B cell (primary cell): ENCODE measurements around the gene CDH20. TPM values are rescaled to one million over a fixed set of nuclear protein-coding genes. Genes with fewer than 3 reads are reported as not detected.

Experiments used
- ATAC-seq: fragments of 200-7000 bp; cut with Tn5 transposase; one replicate; pipeline ENCODE4 v1.10.0; 2021; ENCODE audit warnings: low read depth, mild to moderate bottlenecking, moderate number of reproducible peaks, moderate library complexity
- CTCF ChIA-PET: fragments of 350-600 bp; sonication (Branson Sonifier 250); formaldehyde crosslinking; loops from one replicate; lab custom pipeline; 2021; ENCODE audit warnings: antibody characterized with exemption, inconsistent platforms; lab: Charles Lee
- POLR2A ChIA-PET: fragments of 350-600 bp; sonication (Branson Sonifier 250); formaldehyde crosslinking; loops from one replicate; lab custom pipeline; 2021; ENCODE audit warnings: antibody characterized with exemption; lab: Charles Lee
- DNase-seq: peaks from one replicate; pipeline ENCODE4 v3.0.0; 2013
- H2AFZ ChIP-seq: 2 replicates; pipeline ENCODE4 v1.6.1; 2012; ENCODE audit warnings: mild to moderate bottlenecking, low read depth, low read length; ENCODE audit not compliant: insufficient read depth, poor library complexity, severe bottlenecking
- H3K27ac ChIP-seq, 2 donors: 1 replicate in 1 of 2; 2 replicates in 1 of 2; pipeline ENCODE4 v1.5.1; 2012 to 2013; ENCODE audit warnings: low read length in 2 of 2, mild to moderate bottlenecking in 2 of 2, moderate library complexity in 1 of 2
- H3K27me3 ChIP-seq, 4 experiments: fragments of 200-600 bp in 1 of 4; sonication (generic) in 1 of 4; replicated peaks in 1 of 4; 1 replicate in 2 of 4; 2 replicates in 2 of 4; pipeline versions ENCODE4 v1.6.1 to v1.7.0; 2013 to 2016; ENCODE audit warnings: low read length in 3 of 4, mild to moderate bottlenecking in 2 of 4, mixed read lengths in 1 of 4, moderate library complexity in 1 of 4; ENCODE audit not compliant: insufficient read depth in 4 of 4, control insufficient read depth in 3 of 4; ENCODE audit errors: control extremely low read depth in 1 of 4
- H3K36me3 ChIP-seq, 2 experiments: replicated peaks in 1 of 2; 1 replicate in 1 of 2; 2 replicates in 1 of 2; pipeline versions ENCODE4 v1.6.1 to v1.7.1; 2013; ENCODE audit warnings: low read length in 1 of 2; ENCODE audit not compliant: insufficient read depth in 2 of 2, control insufficient read depth in 1 of 2; ENCODE audit errors: control extremely low read depth in 1 of 2, extremely low read depth in 1 of 2
- H3K4me1 ChIP-seq, 2 donors: fragments of 200-600 bp in 1 of 2; sonication (generic) in 1 of 2; 1 replicate in 1 of 2; 2 replicates in 1 of 2; pipeline versions ENCODE4 v1.5.1 to v1.6.1; 2013 to 2017; ENCODE audit warnings: low read length in 2 of 2; ENCODE audit not compliant: control insufficient read depth in 2 of 2, insufficient read depth in 2 of 2
- H3K4me2 ChIP-seq: replicated peaks from 2 replicates; pipeline ENCODE3; 2012; ENCODE audit warnings: mild to moderate bottlenecking, low read depth, low read length; ENCODE audit not compliant: poor library complexity, severe bottlenecking
- H3K4me3 ChIP-seq, 5 experiments: fragments of 200-600 bp in 1 of 5; sonication (generic) in 1 of 5; 1 replicate in 3 of 5; 2 replicates in 2 of 5; pipeline versions ENCODE4 v1.5.1 to v1.7.0; 2011 to 2016; ENCODE audit warnings: low read length in 4 of 5, mild to moderate bottlenecking in 4 of 5, low read depth in 2 of 5, control low read depth in 1 of 5, moderate library complexity in 1 of 5; ENCODE audit not compliant: insufficient read depth in 1 of 5; ENCODE audit errors: control extremely low read depth in 1 of 5, extremely low read depth in 1 of 5
- H3K79me2 ChIP-seq: fragments of 200-600 bp; sonication (generic); one replicate; pipeline ENCODE4 v1.6.0; 2016; ENCODE audit warnings: low read length; ENCODE audit not compliant: control insufficient read depth, insufficient read depth
- H3K9ac ChIP-seq: fragments of 200-600 bp; sonication (generic); 2 replicates; pipeline ENCODE4 v1.6.1; 2017; ENCODE audit warnings: mild to moderate bottlenecking, low read length, moderate library complexity
- H3K9me3 ChIP-seq, 3 donors: one replicate each; pipeline versions ENCODE4 v1.6.1 to v1.7.1; 2013; ENCODE audit warnings: low read length in 2 of 3; ENCODE audit not compliant: control insufficient read depth in 2 of 3, insufficient read depth in 1 of 3; ENCODE audit errors: control extremely low read depth in 1 of 3
- H4K20me1 ChIP-seq: 2 replicates; pipeline ENCODE4 v1.6.0; 2012; ENCODE audit warnings: mild to moderate bottlenecking, low read length; ENCODE audit not compliant: insufficient read depth, control insufficient read depth, poor library complexity, severe bottlenecking
- H3K27ac Mint-ChIP-seq: one replicate; pipeline ENCODE4 v1.8.0; 2021; ENCODE audit warnings: mixed read lengths
- H3K27me3 Mint-ChIP-seq: one replicate; pipeline ENCODE4 v1.8.0; 2021; ENCODE audit warnings: mixed read lengths
- H3K4me1 Mint-ChIP-seq: one replicate; pipeline ENCODE4 v1.8.0; 2021; ENCODE audit warnings: mixed read lengths
- H3K4me3 Mint-ChIP-seq: one replicate; pipeline ENCODE4 v1.8.0; 2021; ENCODE audit warnings: mixed read lengths
- H3K9me3 Mint-ChIP-seq: one replicate; pipeline ENCODE4 v1.8.0; 2022; ENCODE audit warnings: mixed read lengths; ENCODE audit not compliant: insufficient read depth
- EZH2 ChIP-seq: IDR thresholded peaks from 2 replicates; pipeline ENCODE4 v1.6.1; 2012; ENCODE audit warnings: borderline replicate concordance, low read depth, mild to moderate bottlenecking, moderate library complexity, low read length; ENCODE audit not compliant: insufficient read depth, poor library complexity, severe bottlenecking
- WGBS: methylation state at CpG from one replicate; pipeline ENCODE4 v1.1.5; 2013; ENCODE audit warnings: missing lambda C conversion rate; ENCODE audit not compliant: insufficient coverage; 5-methylcytosine and 5-hydroxymethylcytosine counted together
- intact Hi-C: fragments of 100-400 bp; cut with micrococcal nuclease; formaldehyde crosslinking; loops from one replicate; pipeline ENCODE4 v1.10.0; 2022
- polyA plus RNA-seq: library from polyadenylated mRNA; depleted of rRNA; stranded (reverse); fragments of >200 nt; gene quantifications from 2 replicates; pipeline ENCODE4 v1.2.3, GENCODE V29; 2012
- total RNA-seq, 2 donors: library from RNA; stranded (reverse); fragments of 120-200 nt in 1 of 2; gene quantifications; 1 replicate in 1 of 2; 2 replicates in 1 of 2; pipeline versions ENCODE4 v1.2.3 to v1.2.4, GENCODE V29; 2013 to 2022
- TF ChIP-seq, protein P1 (sequence below): fragments of 200-600 bp; IDR thresholded peaks from one replicate; pipeline ENCODE4 v1.8.0; 2022; ENCODE audit warnings: antibody characterized with exemption, mild to moderate bottlenecking

CDH20 gene
- total and polyA plus RNA-seq, 2 donors (not counting 1 experiment from before 2014, with no cell fraction given), result 0.09 TPM; not detected in 1

DNA sequence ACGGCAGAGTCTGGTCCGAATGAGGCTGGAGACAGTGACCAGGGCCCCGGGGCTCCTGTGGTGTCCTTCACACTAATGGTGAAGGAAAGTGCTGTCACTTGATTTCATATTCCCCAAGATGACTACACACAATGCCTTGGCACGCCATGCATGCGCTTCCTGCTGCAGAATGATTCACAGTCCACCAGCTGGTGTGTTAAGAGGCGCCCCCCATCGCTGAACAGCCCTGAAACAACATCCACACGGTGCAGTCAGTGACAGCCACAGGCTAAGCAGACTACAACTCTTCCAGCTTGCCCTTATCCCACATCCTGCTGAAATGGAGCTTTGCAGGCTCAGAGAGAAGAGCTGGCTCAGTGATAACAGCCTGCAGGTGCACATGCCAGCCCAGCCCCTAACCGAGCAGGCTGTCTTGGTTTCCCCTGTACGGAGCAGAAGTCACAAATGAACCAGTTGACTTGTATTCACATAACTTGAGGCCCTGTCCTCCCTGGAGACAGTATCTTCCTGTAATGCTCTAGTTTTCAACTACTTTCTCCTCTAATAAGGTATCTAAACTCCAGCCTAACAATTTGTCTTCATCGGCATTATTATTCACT lies 24.3 kb upstream of the CDH20 start:
- H3K27me3 Mint-ChIP-seq, result no peaks in the 10 kb centered on the region
- no peak overlapping the region for H3K4me2 ChIP-seq
- no peaks in the 10 kb centered on the region for H4K20me1 ChIP-seq
- H2AFZ ChIP-seq, result no peak overlapping the region
- no peaks in the 10 kb centered on the region for H3K36me3 ChIP-seq
- H3K4me3 Mint-ChIP-seq, result no peak overlapping the region
- no peak overlapping the region for H3K4me3 ChIP-seq
- DNase-seq (no peak), ATAC-seq (no peak)
- intact Hi-C loops, result no loop called here
- H3K9me3 Mint-ChIP-seq, result no peaks in the 10 kb centered on the region
- H3K4me1 Mint-ChIP-seq, result no peaks in the 10 kb centered on the region
- WGBS, result 82% methylated on average over 9 of the region's 11 CpGs
- no peak for TF ChIP-seq EZH2
- TF ChIP-seq, protein P1, sequence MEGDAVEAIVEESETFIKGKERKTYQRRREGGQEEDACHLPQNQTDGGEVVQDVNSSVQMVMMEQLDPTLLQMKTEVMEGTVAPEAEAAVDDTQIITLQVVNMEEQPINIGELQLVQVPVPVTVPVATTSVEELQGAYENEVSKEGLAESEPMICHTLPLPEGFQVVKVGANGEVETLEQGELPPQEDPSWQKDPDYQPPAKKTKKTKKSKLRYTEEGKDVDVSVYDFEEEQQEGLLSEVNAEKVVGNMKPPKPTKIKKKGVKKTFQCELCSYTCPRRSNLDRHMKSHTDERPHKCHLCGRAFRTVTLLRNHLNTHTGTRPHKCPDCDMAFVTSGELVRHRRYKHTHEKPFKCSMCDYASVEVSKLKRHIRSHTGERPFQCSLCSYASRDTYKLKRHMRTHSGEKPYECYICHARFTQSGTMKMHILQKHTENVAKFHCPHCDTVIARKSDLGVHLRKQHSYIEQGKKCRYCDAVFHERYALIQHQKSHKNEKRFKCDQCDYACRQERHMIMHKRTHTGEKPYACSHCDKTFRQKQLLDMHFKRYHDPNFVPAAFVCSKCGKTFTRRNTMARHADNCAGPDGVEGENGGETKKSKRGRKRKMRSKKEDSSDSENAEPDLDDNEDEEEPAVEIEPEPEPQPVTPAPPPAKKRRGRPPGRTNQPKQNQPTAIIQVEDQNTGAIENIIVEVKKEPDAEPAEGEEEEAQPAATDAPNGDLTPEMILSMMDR, result no peak
- H3K27ac Mint-ChIP-seq, result no peak overlapping the region
- peaks cover 0 to 2% (median 0%) of the 10 kb centered on the region in 3 donors for H3K9me3 ChIP-seq
- no peak overlapping the region for H3K27ac ChIP-seq
- no peaks in the 10 kb centered on the region for H3K27me3 ChIP-seq
- CTCF ChIA-PET, result no interaction called here
- H3K4me1 ChIP-seq, result no peaks in the 10 kb centered on the region
- POLR2A ChIA-PET, result no interaction called here
- no peaks in the 10 kb centered on the region for H3K79me2 ChIP-seq
- H3K9ac ChIP-seq, result no peak overlapping the region

DNA sequence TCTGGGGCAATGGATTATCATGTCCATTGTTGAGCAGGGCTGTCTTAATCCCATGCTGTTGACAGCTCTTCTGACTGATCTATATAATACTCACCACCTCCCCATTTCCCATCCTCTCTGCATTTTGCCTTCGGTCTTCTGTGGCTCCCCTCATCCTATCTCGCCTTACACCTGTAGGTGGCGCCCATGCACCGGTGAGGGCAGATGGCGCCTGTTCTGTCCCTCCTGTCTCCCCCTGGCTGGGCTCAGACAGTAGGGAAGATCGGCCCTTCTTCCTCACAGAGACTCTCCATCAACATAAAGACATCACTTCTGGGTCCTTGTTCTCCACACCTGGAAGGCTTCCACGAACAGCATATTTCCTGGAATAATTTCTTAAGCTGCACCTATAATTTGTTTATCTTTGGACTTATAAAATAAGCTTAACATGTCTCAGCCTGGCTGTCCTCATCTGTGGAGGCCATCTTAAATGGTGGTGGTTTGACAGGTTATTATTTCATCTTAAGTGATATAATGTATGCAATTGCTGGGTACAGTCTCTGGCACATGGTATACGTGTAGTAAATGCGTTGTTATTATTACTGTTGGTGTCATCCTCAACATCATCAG lies 10.9 kb upstream of the CDH20 start:
- H3K36me3 ChIP-seq, result no peaks in the 10 kb centered on the region
- no peak for TF ChIP-seq EZH2
- TF ChIP-seq, protein P1, result peak; percentile 70
- intact Hi-C loops, result loop anchor here (5.0 kb wide), 1 partner anchor 580 kb away; no protein-coding TSS in a partner anchor
- Mint-ChIP-seq H3K4me3 (no peak overlapping the region), H3K4me1 (no peaks in the 10 kb centered on the region), H3K9me3 (no peaks in the 10 kb centered on the region), H3K27ac (no peak overlapping the region), H3K27me3 (peaks cover 4% of the 10 kb centered on the region)
- H3K9me3 ChIP-seq, result peaks cover 0 to 3% (median 0%) of the 10 kb centered on the region in 3 donors
- no peak overlapping the region for H3K27ac ChIP-seq
- ChIA-PET POLR2A (no interaction called here), CTCF (interaction anchor here (1.0 to 5.3 kb wide), 6 partner anchors 10 to 809 kb away, joined by 3 to 87 read pairs (median 6); no protein-coding TSS in a partner anchor)
- H4K20me1 ChIP-seq, result no peaks in the 10 kb centered on the region
- H3K4me2 ChIP-seq, result no peak overlapping the region
- DNase-seq (peak; percentile 57), ATAC-seq (no peak)
- WGBS, result 2% methylated on average over 6 of the region's 9 CpGs
- no peak overlapping the region for H3K9ac ChIP-seq
- H3K27me3 ChIP-seq, result peaks cover 0 to 2% (median 0%) of the 10 kb centered on the region in 4 experiments
- no peaks in the 10 kb centered on the region for H3K79me2 ChIP-seq
- no peak overlapping the region for H3K4me3 ChIP-seq
- H2AFZ ChIP-seq, result no peak overlapping the region
- H3K4me1 ChIP-seq, result no peaks in the 10 kb centered on the region
